Naive thymus-derived CD4-positive, alpha-beta T cell (primary cell): ENCODE results near the gene SRRM2. TPM values are rescaled to one million over a fixed set of nuclear protein-coding genes. Genes with fewer than 3 reads are reported as not detected.

Experiments
- ATAC-seq: fragments of 150-1000 bp; cut with Tn5 transposase; 2 replicates; pipeline ENCODE4 v1.10.0; 2021; ENCODE audit warnings: mild to moderate bottlenecking, moderate library complexity
- CTCF ChIA-PET: fragments of 350-600 bp; sonication (Branson Sonifier 250); formaldehyde crosslinking; loops from one replicate; lab custom pipeline; 2021; ENCODE audit warnings: antibody characterized with exemption; lab: Charles Lee
- POLR2A ChIA-PET: fragments of 350-600 bp; sonication (Branson Sonifier 250); formaldehyde crosslinking; loops from one replicate; lab custom pipeline; 2021; ENCODE audit warnings: antibody characterized with exemption, inconsistent platforms; lab: Charles Lee
- DNase-seq, 9 donors: peaks; one replicate each; pipeline versions ENCODE4 v3.0.0 to v3.0.0-alpha.2; 2020 to 2022; ENCODE audit warnings: mixed read lengths in 1 of 9
- H3K27ac ChIP-seq: one replicate; pipeline ENCODE4 v1.7.0; 2013; ENCODE audit warnings: mild to moderate bottlenecking, low read depth, low read length, moderate library complexity
- H3K27me3 ChIP-seq, 2 donors: one replicate each; pipeline ENCODE4 v1.7.0; 2013; ENCODE audit warnings: low read length in 2 of 2, mild to moderate bottlenecking in 2 of 2, moderate library complexity in 2 of 2; ENCODE audit not compliant: control insufficient read depth in 2 of 2, insufficient read depth in 2 of 2
- H3K36me3 ChIP-seq, 3 experiments: 1 replicate in 2 of 3; 2 replicates in 1 of 3; pipeline ENCODE4 v1.7.0; 2013; ENCODE audit warnings: low read length in 3 of 3, mild to moderate bottlenecking in 3 of 3, moderate library complexity in 1 of 3; ENCODE audit not compliant: insufficient read depth in 3 of 3, control insufficient read depth in 2 of 3
- H3K4me1 ChIP-seq, 2 donors: one replicate each; pipeline ENCODE4 v1.7.0; 2013; ENCODE audit warnings: low read length in 2 of 2, mild to moderate bottlenecking in 2 of 2, moderate library complexity in 1 of 2; ENCODE audit not compliant: control insufficient read depth in 2 of 2, insufficient read depth in 2 of 2
- H3K4me3 ChIP-seq: 2 replicates; pipeline ENCODE4 v1.7.0; 2013; ENCODE audit warnings: mild to moderate bottlenecking, low read length
- H3K9me3 ChIP-seq, 3 experiments: 1 replicate in 2 of 3; 2 replicates in 1 of 3; pipeline ENCODE4 v1.7.0; 2013; ENCODE audit warnings: low read length in 3 of 3; ENCODE audit not compliant: control insufficient read depth in 2 of 3
- H3K27ac Mint-ChIP-seq, 9 donors: one replicate each; pipeline ENCODE4 v1.8.0; 2020 to 2022; ENCODE audit warnings: mixed read lengths in 9 of 9, mild to moderate bottlenecking in 8 of 9, moderate library complexity in 5 of 9, inconsistent platforms in 2 of 9
- H3K27me3 Mint-ChIP-seq, 5 donors: one replicate each; pipeline ENCODE4 v1.8.0; 2021 to 2022; ENCODE audit warnings: mixed read lengths in 5 of 5, mild to moderate bottlenecking in 1 of 5
- H3K36me3 Mint-ChIP-seq, 5 donors: one replicate each; pipeline ENCODE4 v1.8.0; 2020 to 2022; ENCODE audit warnings: mixed read lengths in 5 of 5, mild to moderate bottlenecking in 3 of 5, inconsistent platforms in 1 of 5
- H3K4me1 Mint-ChIP-seq, 7 donors: one replicate each; pipeline ENCODE4 v1.8.0; 2020 to 2022; ENCODE audit warnings: mixed read lengths in 7 of 7, mild to moderate bottlenecking in 3 of 7, inconsistent platforms in 1 of 7
- H3K4me3 Mint-ChIP-seq, 10 donors: one replicate each; pipeline ENCODE4 v1.8.0; 2020 to 2022; ENCODE audit warnings: mild to moderate bottlenecking in 10 of 10, mixed read lengths in 10 of 10, moderate library complexity in 6 of 10, inconsistent platforms in 2 of 10
- H3K9me3 Mint-ChIP-seq, 11 donors: one replicate each; pipeline ENCODE4 v1.8.0; 2020 to 2022; ENCODE audit warnings: mixed read lengths in 11 of 11, mild to moderate bottlenecking in 4 of 11, inconsistent platforms in 1 of 11, moderate library complexity in 1 of 11
- intact Hi-C, 2 donors: fragments of 100-400 bp; cut with micrococcal nuclease; formaldehyde crosslinking; loops; one replicate each; pipeline ENCODE4 v1.15.1; 2023
- polyA plus RNA-seq, 2 donors: library from polyadenylated mRNA; unstranded; fragments of 300-500 nt; fragmentation: Illumina TruSeq; gene quantifications; one replicate each; pipeline ENCODE4 v1.2.3, GENCODE V29; 2021
- total RNA-seq, 6 experiments: library from RNA in 5 of 6; stranded (reverse) in 5 of 6; gene quantifications; 1 replicate in 5 of 6; 2 replicates in 1 of 6; pipeline ENCODE4 v1.2.3 and lab custom pipeline; 2021 to 2026

SRRM2 gene
- total and polyA plus RNA-seq, 7 experiments from 2014 or later, result 52.1 to 1,259 (median 1,016) TPM

DNA sequence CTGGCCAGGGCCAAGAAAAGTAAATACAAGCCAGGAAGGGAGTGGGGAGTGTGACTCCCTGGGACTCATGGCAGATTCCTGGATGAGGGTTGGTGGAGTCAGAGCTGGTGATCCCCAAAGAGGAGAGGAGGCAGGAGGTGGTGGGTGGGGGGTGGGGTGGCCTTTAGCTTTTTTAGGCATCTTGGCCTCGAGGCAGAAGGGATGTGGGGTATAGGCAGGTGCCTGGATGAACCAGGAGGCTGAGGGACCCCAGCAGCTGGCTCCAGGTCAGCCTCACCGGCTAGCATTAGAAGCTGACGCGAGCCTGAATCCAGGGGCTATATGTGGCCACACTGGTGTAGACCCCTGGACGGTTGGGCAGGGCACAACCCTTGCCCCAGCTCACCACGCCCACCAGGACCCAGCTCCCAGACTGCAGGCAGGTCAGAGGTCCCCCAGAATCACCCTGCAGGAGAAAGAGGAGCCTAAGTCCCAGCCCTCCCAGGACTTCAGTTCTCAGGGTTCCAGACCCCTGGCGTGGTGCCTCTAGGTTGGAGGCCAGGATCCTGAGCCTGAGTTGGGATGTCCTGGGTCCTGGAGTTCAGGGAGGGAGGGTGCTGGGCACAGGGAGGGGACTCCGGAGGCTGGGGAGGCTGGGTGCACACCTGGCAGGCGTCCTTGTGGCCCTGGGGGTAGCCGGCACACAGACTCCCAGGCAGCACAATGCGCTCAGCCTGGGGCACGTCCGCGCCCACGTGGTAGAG is 32.1 kb downstream of the SRRM2 start:
- peak overlapping the region; percentile 64 for H3K4me3 ChIP-seq
- no peaks in the 10 kb centered on the region for H3K9me3 ChIP-seq
- no peaks in the 10 kb centered on the region for H3K36me3 ChIP-seq
- ATAC-seq (no peak), DNase-seq (peak in 1 of 9 donors; percentile 4)
- intact Hi-C loops, result loop anchor here in 1 of 2 donors (2.0 kb wide), 1 partner anchor 64 kb away; the partner anchor contains the start of gene PRSS27
- H3K4me1 Mint-ChIP-seq, result peaks cover 0 to 16% (median 7%) of the 10 kb centered on the region in 7 donors
- H3K4me1 ChIP-seq, result peaks cover 2 to 8% of the 10 kb centered on the region in 2 donors
- CTCF ChIA-PET, result no interaction called here
- H3K27me3 Mint-ChIP-seq, result peaks cover 0 to 22% (median 0%) of the 10 kb centered on the region in 5 donors
- peak overlapping the region in 5 of 9 donors; percentile 42 to 65 (median 47) for H3K27ac Mint-ChIP-seq
- POLR2A ChIA-PET, result interaction anchor here (0.6 to 2.3 kb wide), 4 partner anchors 13 to 90 kb away, joined by 3 to 8 read pairs (median 4); partner anchors contain the start of gene SRRM2
- H3K27me3 ChIP-seq, result no peaks in the 10 kb centered on the region
- H3K9me3 Mint-ChIP-seq, result no peaks in the 10 kb centered on the region
- no peaks in the 10 kb centered on the region for H3K36me3 Mint-ChIP-seq
- H3K4me3 Mint-ChIP-seq, result peak overlapping the region; percentile 81 to 91 (median 86)
- peak overlapping the region; percentile 50 for H3K27ac ChIP-seq

DNA sequence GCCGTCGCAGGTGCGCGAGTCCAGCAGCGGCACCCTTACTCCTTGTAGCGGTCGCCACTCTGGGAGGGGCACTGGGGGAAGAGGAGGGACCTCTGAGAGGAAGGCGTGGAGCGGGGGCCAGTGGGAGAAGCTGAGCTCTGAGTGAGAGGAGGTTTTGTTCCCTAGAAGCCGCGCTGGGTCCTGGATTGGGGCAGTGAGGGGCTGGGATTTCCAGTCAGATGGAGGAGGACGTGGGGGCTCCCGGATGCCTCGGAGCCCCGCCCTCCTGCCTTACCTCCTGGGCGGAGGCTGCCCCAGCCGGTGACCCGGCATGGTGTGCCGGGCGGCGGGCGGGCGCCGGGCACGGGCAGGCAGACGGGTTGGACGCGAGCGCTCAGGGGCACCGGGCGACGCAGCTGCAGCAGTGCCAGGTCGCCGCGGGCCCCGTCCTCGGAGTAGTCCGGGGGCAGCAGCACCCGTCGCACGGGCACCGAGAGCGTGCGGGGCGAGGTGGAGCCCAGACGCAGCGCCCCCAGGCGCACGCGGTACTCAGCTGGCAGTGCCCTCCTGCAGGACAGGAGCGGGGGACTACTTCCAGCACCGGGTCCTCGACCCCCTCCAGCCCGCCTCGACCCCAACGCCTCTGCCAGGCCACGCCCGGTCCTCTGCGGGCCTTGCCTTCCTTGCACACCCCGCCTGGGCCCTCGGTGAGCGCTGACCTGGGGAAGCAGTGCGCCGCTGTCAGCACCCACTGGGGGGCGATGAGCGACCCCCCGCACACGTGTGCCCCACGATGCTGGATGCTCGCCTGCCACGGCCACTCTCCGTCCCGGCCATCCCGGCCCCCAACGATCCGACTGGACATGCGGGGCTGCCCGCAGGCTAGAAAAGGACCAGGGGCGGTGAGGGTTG is 32.9 kb downstream of the SRRM2 start:
- intact Hi-C loops, result loop anchor here in 1 of 2 donors (2.0 kb wide), 1 partner anchor 65 kb away; the partner anchor contains the start of gene PRSS27
- Mint-ChIP-seq H3K9me3 (no peaks in the 10 kb centered on the region), H3K36me3 (no peaks in the 10 kb centered on the region), H3K4me3 (peak overlapping the region; percentile 81 to 91 (median 86)), H3K27ac (peak overlapping the region in 6 of 9 donors; percentile 28 to 65 (median 53)), H3K27me3 (peaks cover 0 to 23% (median 0%) of the 10 kb centered on the region in 5 donors), H3K4me1 (peaks cover 0 to 13% (median 5%) of the 10 kb centered on the region in 7 donors)
- peak overlapping the region; percentile 50 for H3K27ac ChIP-seq
- H3K27me3 ChIP-seq, result no peaks in the 10 kb centered on the region
- DNase-seq (peak in 3 of 9 donors; percentile 40 to 48 (median 45)), ATAC-seq (peak; percentile 73)
- CTCF ChIA-PET, result interaction anchor here (0.6 kb wide), 1 partner anchor 1080 kb away, joined by 3 read pairs; no protein-coding TSS in a partner anchor
- peak overlapping the region; percentile 64 for H3K4me3 ChIP-seq
- peaks cover 2 to 8% of the 10 kb centered on the region in 2 donors for H3K4me1 ChIP-seq
- POLR2A ChIA-PET, result no interaction called here
- no peaks in the 10 kb centered on the region for H3K9me3 ChIP-seq
- H3K36me3 ChIP-seq, result no peaks in the 10 kb centered on the region

DNA sequence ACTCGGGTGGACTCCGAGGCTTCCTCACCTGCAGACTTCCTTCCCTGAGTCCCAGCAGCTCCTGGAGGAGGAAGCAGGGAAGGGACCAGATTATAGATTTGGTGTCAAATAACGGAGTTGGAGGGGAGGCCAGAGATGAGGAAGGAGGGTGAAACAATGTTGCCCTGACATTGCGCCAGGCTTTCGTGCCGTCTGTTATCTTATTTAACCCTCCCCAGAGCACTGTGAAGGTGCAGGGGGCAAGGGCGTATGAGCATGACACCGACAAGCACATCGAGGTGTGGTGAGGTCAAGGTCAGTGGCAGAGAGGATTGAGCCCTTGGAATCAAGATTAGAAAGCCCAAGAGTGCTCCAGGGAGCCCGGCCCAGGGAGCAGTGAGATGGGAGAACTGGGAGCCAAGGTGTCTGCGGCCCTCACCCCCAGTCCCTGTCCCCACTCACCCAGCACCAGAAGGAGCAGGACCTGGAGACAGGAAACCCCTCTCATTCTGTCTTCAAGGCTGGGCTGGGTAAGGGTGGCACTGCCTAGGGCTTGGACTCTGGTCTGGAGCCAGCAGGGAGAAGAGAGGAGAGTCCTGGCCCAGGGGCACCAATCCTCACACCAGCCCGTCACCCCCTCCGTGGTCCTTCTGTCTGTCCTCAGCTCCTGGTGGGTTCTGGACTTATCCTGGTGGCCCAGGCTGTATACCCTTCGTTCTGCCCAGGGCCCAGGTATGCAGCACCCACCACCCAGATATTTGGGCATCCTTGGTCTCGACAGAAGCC is 33.8 kb downstream of the SRRM2 start:
- Histone ChIP-seq H3K27me3 (no peaks in the 10 kb centered on the region), H3K9me3 (no peaks in the 10 kb centered on the region), H3K4me3 (no peak overlapping the region), H3K4me1 (peaks cover 2 to 8% of the 10 kb centered on the region in 2 donors), H3K27ac (no peak overlapping the region), H3K36me3 (no peaks in the 10 kb centered on the region)
- Mint-ChIP-seq H3K9me3 (no peaks in the 10 kb centered on the region), H3K4me3 (peak overlapping the region in 8 of 10 donors; percentile 38 to 81 (median 57)), H3K27ac (peak overlapping the region in 3 of 9 donors; percentile 28 to 62 (median 28)), H3K27me3 (peaks cover 0 to 29% (median 2%) of the 10 kb centered on the region in 5 donors), H3K4me1 (peaks cover 0 to 12% (median 5%) of the 10 kb centered on the region in 7 donors), H3K36me3 (no peaks in the 10 kb centered on the region)
- peak in 1 of 9 donors; percentile 3 for DNase-seq
- intact Hi-C loops, result no loop called here
- ATAC-seq, result no peak
- POLR2A ChIA-PET, result no interaction called here
- CTCF ChIA-PET, result interaction anchor here (0.6 kb wide), 1 partner anchor 1081 kb away, joined by 3 read pairs; no protein-coding TSS in a partner anchor

DNA sequence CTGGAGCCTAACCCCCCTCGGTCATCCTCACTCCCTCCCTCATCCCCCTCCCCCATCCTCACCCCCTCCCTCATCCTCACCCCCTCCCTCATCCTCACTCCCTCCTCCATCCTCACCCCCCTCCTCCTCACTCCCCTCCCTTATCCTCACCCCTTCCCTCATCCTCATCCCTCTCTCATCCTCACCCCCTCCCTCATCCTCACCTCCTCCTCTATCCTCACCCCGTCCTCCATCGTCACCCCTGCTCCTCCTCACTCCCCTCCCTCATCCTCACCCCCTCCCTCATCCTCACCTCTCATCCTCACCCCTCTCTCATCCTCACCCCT is 34.4 kb downstream of the SRRM2 start:
- no peaks in the 10 kb centered on the region for H3K36me3 ChIP-seq
- DNase-seq (no peak), ATAC-seq (no peak)
- H3K36me3 Mint-ChIP-seq, result no peaks in the 10 kb centered on the region
- H3K27me3 Mint-ChIP-seq, result peaks cover 0 to 32% (median 7%) of the 10 kb centered on the region in 5 donors
- H3K4me3 ChIP-seq, result no peak overlapping the region
- POLR2A ChIA-PET, result no interaction called here
- no peaks in the 10 kb centered on the region for H3K27me3 ChIP-seq
- H3K27ac Mint-ChIP-seq, result no peak overlapping the region
- no peaks in the 10 kb centered on the region for H3K9me3 Mint-ChIP-seq
- H3K4me1 Mint-ChIP-seq, result peaks cover 0 to 12% (median 5%) of the 10 kb centered on the region in 7 donors
- no peaks in the 10 kb centered on the region for H3K9me3 ChIP-seq
- CTCF ChIA-PET, result no interaction called here
- H3K4me1 ChIP-seq, result peaks cover 2 to 8% of the 10 kb centered on the region in 2 donors
- H3K4me3 Mint-ChIP-seq, result peak overlapping the region in 1 of 10 donors; percentile 81
- intact Hi-C loops, result no loop called here
- no peak overlapping the region for H3K27ac ChIP-seq

- ATAC-seq, result no peak
- H3K36me3 Mint-ChIP-seq, result no peaks in the 10 kb centered on the region
Measured at GRCh38 chr16:2787406-2787805, 35.0 kb downstream of the SRRM2 start, which contains the start of gene PRSS33. Gene PRSS33 (minus strand): TSS chr16:2787560. CDS start chr16:2786547, 1,013 bp downstream.

More at GRCh38 chr16:2787406-2787805, 35.0 kb downstream of the SRRM2 start, which contains the start of gene PRSS33:
- POLR2A ChIA-PET, result interaction anchor here (1.0 kb wide), 1 partner anchor 9 kb away, joined by 4 read pairs; no protein-coding TSS in a partner anchor
- CTCF ChIA-PET, result interaction anchor here (0.9 kb wide), 1 partner anchor 83 kb away, joined by 3 read pairs; no protein-coding TSS in a partner anchor
- H3K27me3 Mint-ChIP-seq, result peaks cover 5 to 32% (median 12%) of the 10 kb centered on the region in 5 donors
- H3K27ac Mint-ChIP-seq, result peak within 1 kb of the TSS in 1 of 9 donors; percentile 28
- Histone ChIP-seq H3K27me3 (no peaks in the 10 kb centered on the region), H3K9me3 (no peaks in the 10 kb centered on the region), H3K4me1 (peaks cover 2 to 8% of the 10 kb centered on the region in 2 donors), H3K27ac (no peak within 1 kb of the TSS), H3K36me3 (no peaks in the 10 kb centered on the region), H3K4me3 (no peak within 1 kb of the TSS)
- peaks cover 0 to 12% (median 5%) of the 10 kb centered on the region in 7 donors for H3K4me1 Mint-ChIP-seq
- no peaks in the 10 kb centered on the region for H3K9me3 Mint-ChIP-seq
- intact Hi-C loops, result no loop called here
- H3K4me3 Mint-ChIP-seq, result peak within 1 kb of the TSS in 5 of 10 donors; percentile 12 to 81 (median 59)
- peak in 1 of 9 donors; percentile 5 for DNase-seq
